HEK293 (cell line): ENCODE results near the gene PDGFD.

ENCODE experiments used
- KLF1 ChIP-seq: fragments of 450-650 bp; formaldehyde crosslinking; IDR thresholded peaks from 2 replicates; pipeline ENCODE4 v1.5.1; 2016; ENCODE audit warnings: missing biosample characterization, missing genetic modification characterization
- ZNF311 ChIP-seq: fragments of 450-650 bp; formaldehyde crosslinking; IDR thresholded peaks from 2 replicates; pipeline ENCODE4 v1.5.1; 2017; ENCODE audit warnings: missing biosample characterization, missing genetic modification characterization, borderline replicate concordance
- ZNF37A ChIP-seq: fragments of 450-650 bp; IDR thresholded peaks from 2 replicates; pipeline ENCODE4 v1.5.1; 2018; ENCODE audit warnings: missing biosample characterization, missing genetic modification characterization
- ZNF549 ChIP-seq: fragments of 450-650 bp; IDR thresholded peaks from 2 replicates; pipeline ENCODE4 v1.5.1; 2018; ENCODE audit warnings: missing biosample characterization, missing genetic modification characterization, mild to moderate bottlenecking, inconsistent platforms, moderate library complexity
- ZNF664 ChIP-seq: fragments of 450-650 bp; formaldehyde crosslinking; IDR thresholded peaks from 2 replicates; pipeline ENCODE4 v1.5.1; 2016; ENCODE audit warnings: missing biosample characterization, missing genetic modification characterization
- ZNF747 ChIP-seq: fragments of 450-650 bp; formaldehyde crosslinking; IDR thresholded peaks from 2 replicates; pipeline ENCODE4 v1.5.1; 2016; ENCODE audit warnings: missing biosample characterization, missing genetic modification characterization
- ZNF791 ChIP-seq: fragments of 450-650 bp; formaldehyde crosslinking; IDR thresholded peaks from 2 replicates; pipeline ENCODE4 v1.5.1; 2016; ENCODE audit warnings: missing biosample characterization, missing genetic modification characterization
- TF ChIP-seq, protein P1 (sequence below): fragments of 450-650 bp; formaldehyde crosslinking; IDR thresholded peaks from 2 replicates; pipeline ENCODE4 v1.5.1; 2016; ENCODE audit warnings: missing biosample characterization, missing genetic modification characterization
- TF ChIP-seq, protein P2 (sequence below): fragments of 450-650 bp; formaldehyde crosslinking; IDR thresholded peaks from 2 replicates; pipeline ENCODE4; 2016; ENCODE audit warnings: missing biosample characterization, missing genetic modification characterization

DNA sequence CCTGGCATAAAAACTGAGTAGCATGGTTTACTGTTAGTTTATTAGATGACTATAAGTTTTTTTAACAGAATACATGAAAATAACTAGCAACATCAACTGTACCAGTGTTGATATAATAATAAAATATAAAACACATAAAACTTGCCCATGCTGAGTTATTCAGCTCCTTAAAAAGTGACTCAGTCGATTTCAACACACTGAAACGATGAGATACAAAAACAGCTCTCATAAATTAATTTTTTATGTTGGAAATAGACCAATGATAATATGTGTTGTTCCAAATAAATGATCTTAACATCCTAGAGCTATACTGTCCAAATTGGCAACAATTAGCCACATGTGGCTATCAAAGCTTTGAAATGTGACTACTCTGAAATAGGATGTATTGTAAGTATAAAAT lies 15.9 kb downstream of the PDGFD start:
- TF ChIP-seq, protein P1, sequence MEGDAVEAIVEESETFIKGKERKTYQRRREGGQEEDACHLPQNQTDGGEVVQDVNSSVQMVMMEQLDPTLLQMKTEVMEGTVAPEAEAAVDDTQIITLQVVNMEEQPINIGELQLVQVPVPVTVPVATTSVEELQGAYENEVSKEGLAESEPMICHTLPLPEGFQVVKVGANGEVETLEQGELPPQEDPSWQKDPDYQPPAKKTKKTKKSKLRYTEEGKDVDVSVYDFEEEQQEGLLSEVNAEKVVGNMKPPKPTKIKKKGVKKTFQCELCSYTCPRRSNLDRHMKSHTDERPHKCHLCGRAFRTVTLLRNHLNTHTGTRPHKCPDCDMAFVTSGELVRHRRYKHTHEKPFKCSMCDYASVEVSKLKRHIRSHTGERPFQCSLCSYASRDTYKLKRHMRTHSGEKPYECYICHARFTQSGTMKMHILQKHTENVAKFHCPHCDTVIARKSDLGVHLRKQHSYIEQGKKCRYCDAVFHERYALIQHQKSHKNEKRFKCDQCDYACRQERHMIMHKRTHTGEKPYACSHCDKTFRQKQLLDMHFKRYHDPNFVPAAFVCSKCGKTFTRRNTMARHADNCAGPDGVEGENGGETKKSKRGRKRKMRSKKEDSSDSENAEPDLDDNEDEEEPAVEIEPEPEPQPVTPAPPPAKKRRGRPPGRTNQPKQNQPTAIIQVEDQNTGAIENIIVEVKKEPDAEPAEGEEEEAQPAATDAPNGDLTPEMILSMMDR (tag by site-specific recombination): no peak
- no peak for TF ChIP-seq ZNF549
- no peak for TF ChIP-seq ZNF747 (tag by site-specific recombination)
- TF ChIP-seq ZNF311: no peak
- TF ChIP-seq ZNF664: no peak
- no peak for TF ChIP-seq ZNF791 (tag by site-specific recombination)
- no peak for TF ChIP-seq ZNF37A (tag by site-specific recombination)
- TF ChIP-seq, protein P2, sequence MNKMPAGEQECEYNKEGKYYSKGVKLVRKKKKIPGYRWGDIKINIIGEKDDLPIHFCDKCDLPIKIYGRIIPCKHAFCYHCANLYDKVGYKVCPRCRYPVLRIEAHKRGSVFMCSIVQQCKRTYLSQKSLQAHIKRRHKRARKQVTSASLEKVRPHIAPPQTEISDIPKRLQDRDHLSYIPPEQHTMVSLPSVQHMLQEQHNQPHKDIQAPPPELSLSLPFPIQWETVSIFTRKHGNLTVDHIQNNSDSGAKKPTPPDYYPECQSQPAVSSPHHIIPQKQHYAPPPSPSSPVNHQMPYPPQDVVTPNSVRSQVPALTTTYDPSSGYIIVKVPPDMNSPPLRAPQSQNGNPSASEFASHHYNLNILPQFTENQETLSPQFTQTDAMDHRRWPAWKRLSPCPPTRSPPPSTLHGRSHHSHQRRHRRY: no peak
- no peak for TF ChIP-seq KLF1 (tag by site-specific recombination)
